Lower leg skin (tissue), 3 donors: ENCODE data around the gene POLL.

Source experiments
- CTCF ChIP-seq, 3 donors: fragments of 450-650 bp; IDR thresholded peaks; one replicate each; pipeline ENCODE4 v1.5.1; 2016; ENCODE audit warnings: antibody characterized with exemption in 3 of 3, mild to moderate bottlenecking in 3 of 3, moderate library complexity in 2 of 3
- POLR2A ChIP-seq, 2 donors: fragments of 450-650 bp; IDR thresholded peaks; one replicate each; pipeline ENCODE4 v1.6.1; 2016 to 2017; ENCODE audit warnings: antibody characterized with exemption in 2 of 2, mild to moderate bottlenecking in 1 of 2, moderate library complexity in 1 of 2

- TF ChIP-seq CTCF (IDR thresholded peaks at IDR 0.05) (no peak), POLR2A (IDR thresholded peaks at IDR 0.05) (no peak)
Observed at GRCh38 chr10:101588879-101589278, 822 bp upstream of the POLL start.
